ENCODE results near the gene TICRR.
"Not testable (repeated sequence)": the region's sequence is repeated elsewhere in the genome, so short reads cannot be mapped to it uniquely, and the experiment has no call there.

TICRR gene, protein sequence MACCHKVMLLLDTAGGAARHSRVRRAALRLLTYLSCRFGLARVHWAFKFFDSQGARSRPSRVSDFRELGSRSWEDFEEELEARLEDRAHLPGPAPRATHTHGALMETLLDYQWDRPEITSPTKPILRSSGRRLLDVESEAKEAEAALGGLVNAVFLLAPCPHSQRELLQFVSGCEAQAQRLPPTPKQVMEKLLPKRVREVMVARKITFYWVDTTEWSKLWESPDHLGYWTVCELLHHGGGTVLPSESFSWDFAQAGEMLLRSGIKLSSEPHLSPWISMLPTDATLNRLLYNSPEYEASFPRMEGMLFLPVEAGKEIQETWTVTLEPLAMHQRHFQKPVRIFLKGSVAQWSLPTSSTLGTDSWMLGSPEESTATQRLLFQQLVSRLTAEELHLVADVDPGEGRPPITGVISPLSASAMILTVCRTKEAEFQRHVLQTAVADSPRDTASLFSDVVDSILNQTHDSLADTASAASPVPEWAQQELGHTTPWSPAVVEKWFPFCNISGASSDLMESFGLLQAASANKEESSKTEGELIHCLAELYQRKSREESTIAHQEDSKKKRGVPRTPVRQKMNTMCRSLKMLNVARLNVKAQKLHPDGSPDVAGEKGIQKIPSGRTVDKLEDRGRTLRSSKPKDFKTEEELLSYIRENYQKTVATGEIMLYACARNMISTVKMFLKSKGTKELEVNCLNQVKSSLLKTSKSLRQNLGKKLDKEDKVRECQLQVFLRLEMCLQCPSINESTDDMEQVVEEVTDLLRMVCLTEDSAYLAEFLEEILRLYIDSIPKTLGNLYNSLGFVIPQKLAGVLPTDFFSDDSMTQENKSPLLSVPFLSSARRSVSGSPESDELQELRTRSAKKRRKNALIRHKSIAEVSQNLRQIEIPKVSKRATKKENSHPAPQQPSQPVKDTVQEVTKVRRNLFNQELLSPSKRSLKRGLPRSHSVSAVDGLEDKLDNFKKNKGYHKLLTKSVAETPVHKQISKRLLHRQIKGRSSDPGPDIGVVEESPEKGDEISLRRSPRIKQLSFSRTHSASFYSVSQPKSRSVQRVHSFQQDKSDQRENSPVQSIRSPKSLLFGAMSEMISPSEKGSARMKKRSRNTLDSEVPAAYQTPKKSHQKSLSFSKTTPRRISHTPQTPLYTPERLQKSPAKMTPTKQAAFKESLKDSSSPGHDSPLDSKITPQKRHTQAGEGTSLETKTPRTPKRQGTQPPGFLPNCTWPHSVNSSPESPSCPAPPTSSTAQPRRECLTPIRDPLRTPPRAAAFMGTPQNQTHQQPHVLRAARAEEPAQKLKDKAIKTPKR (N-terminal part only)

DNA sequence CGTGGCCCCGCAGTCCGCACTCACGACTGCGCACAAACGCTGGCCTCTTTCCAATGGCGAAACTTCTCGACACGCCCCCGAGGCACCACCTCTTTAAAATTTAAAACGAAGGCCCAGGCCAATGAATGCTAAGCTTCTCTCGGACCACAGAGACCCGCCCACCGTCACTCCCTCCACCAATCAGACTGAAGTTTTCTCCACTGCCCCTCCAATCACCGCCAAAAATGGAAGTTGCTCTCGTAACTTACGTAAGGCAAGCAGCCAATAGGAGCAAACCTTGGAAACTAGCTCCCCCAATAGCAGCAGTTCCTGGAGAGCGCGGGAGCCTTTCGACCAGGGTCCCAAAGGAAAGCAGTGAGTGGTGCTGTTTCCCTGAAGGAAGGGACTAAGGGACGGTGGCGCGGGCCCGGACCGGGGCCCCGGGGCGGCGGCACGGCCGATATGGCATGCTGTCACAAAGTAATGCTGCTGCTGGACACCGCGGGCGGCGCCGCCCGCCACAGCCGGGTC lies at the start of gene TICRR:
Gene TICRR, plus strand, starts transcription at position 324 of the 510 bp plus-strand sequence. Its CDS starts 118 bp downstream, at position 442.
- in situ Hi-C loops (cut with HindIII; ENCODE audit: low pct_unique_long_range_greater_than_20kb, low sequenced_read_pairs) = no loop called here
- peak; percentile 90 to 100 for DNase-seq (ENCODE audit: low read depth in 1 of 2, low spot score in 1 of 2)
- no peak for TF ChIP-seq JUND (IDR thresholded peaks at IDR 0.05; ENCODE audit: low read depth)

- in situ Hi-C loops (cut with HindIII; ENCODE audit: low pct_unique_long_range_greater_than_20kb, low sequenced_read_pairs) = no loop called here
- no peak for TF ChIP-seq JUND (IDR thresholded peaks at IDR 0.05; ENCODE audit: low read depth)
- no peak for DNase-seq (ENCODE audit: low read depth in 1 of 2, low spot score in 1 of 2)
Observed at GRCh38 chr15:89526181-89526580, 49.1 kb upstream of the TICRR start.

GRCh38 chr15:89526601-89527441 lies 48.4 kb upstream of the TICRR start:
- DNase-seq (ENCODE audit: low read depth in 1 of 2, low spot score in 1 of 2) = no peak
- no peak for TF ChIP-seq JUND (IDR thresholded peaks at IDR 0.05; ENCODE audit: low read depth)
- in situ Hi-C loops (cut with HindIII; ENCODE audit: low pct_unique_long_range_greater_than_20kb, low sequenced_read_pairs) = no loop called here

GRCh38 chr15:89528757-89529352 lies 46.4 kb upstream of the TICRR start:
- DNase-seq (ENCODE audit: low read depth in 1 of 2, low spot score in 1 of 2) = no peak
- TF ChIP-seq JUND (IDR thresholded peaks at IDR 0.05; ENCODE audit: low read depth) = no peak
- in situ Hi-C loops (cut with HindIII; ENCODE audit: low pct_unique_long_range_greater_than_20kb, low sequenced_read_pairs) = no loop called here

- no peak for DNase-seq (ENCODE audit: low read depth in 1 of 2, low spot score in 1 of 2)
- TF ChIP-seq JUND (IDR thresholded peaks at IDR 0.05; ENCODE audit: low read depth) = no peak
- in situ Hi-C loops (cut with HindIII; ENCODE audit: low pct_unique_long_range_greater_than_20kb, low sequenced_read_pairs) = no loop called here
Observed at GRCh38 chr15:89530976-89531375, 44.3 kb upstream of the TICRR start.

- peak in 1 of 2 experiments; percentile 28 for DNase-seq (ENCODE audit: low read depth in 1 of 2, low spot score in 1 of 2)
- in situ Hi-C loops (cut with HindIII; ENCODE audit: low pct_unique_long_range_greater_than_20kb, low sequenced_read_pairs) = no loop called here
- TF ChIP-seq JUND (IDR thresholded peaks at IDR 0.05; ENCODE audit: low read depth) = no peak
Observed at GRCh38 chr15:89531796-89532537, 43.3 kb upstream of the TICRR start.

DNA sequence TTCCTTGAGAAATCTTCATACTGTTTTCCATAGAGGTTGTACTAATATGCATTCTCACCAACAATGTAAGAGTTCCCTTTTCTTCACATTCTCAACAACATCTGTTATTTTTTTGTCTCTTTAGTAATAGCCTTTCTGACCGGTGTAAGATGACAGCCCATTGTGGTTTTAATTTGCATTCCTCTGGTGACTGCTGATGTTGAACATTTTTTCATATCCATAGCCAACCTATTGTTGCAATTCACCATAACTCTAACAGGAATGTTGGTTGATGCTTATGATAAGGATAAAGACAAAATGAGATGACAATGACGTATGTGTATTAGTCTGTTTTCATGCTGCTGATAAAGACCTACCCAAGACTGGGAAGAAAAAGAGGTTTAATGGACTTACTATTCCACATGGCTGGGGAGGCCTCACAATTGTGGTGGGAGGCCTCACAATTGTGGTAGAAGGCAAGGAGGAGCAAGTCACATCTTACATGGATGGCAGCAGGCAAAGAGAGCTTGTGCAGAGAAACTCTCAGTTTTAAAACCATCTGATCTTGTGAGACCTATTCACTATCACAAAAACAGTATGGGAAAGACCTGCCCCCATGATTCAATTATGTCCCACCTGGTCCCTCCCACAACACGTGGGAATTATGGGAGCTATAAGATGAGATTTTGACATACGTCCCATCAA lies 41.3 kb upstream of the TICRR start:
- in situ Hi-C loops (cut with HindIII; ENCODE audit: low pct_unique_long_range_greater_than_20kb, low sequenced_read_pairs) = no loop called here
- no peak for TF ChIP-seq JUND (IDR thresholded peaks at IDR 0.05; ENCODE audit: low read depth)
- DNase-seq (ENCODE audit: low read depth in 1 of 2, low spot score in 1 of 2) = no peak

DNA sequence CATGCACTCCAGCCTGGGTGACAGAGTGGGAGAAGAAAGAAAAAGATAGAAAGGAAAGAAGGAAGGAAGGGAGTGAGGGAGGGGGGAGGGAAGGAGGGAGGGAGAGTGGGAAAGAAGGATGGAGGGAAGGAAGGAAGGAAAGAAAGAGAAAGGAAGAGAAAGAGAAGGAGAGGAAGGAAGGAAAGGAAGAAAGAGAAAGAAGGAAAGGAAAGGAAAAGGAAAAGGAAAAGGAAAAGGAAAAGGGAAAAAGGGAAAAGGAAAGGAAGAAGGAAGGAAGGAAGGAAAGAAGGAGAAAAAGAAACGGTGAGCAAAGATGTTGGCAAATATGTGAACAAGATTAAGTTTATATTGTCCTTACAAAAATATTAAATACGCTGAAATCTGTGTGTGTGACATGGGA lies 36.2 kb upstream of the TICRR start:
- in situ Hi-C loops (cut with HindIII; ENCODE audit: low pct_unique_long_range_greater_than_20kb, low sequenced_read_pairs) = no loop called here
- no peak for TF ChIP-seq JUND (IDR thresholded peaks at IDR 0.05; ENCODE audit: low read depth)
- no peak for DNase-seq (ENCODE audit: low read depth in 1 of 2, low spot score in 1 of 2)

GRCh38 chr15:89542369-89542768 lies 32.9 kb upstream of the TICRR start:
- no peak for TF ChIP-seq JUND (IDR thresholded peaks at IDR 0.05; ENCODE audit: low read depth)
- in situ Hi-C loops (cut with HindIII; ENCODE audit: low pct_unique_long_range_greater_than_20kb, low sequenced_read_pairs) = no loop called here
- no peak for DNase-seq (ENCODE audit: low read depth in 1 of 2, low spot score in 1 of 2)

GRCh38 chr15:89543389-89543788 lies 31.9 kb upstream of the TICRR start:
- TF ChIP-seq JUND (IDR thresholded peaks at IDR 0.05; ENCODE audit: low read depth) = no peak
- DNase-seq (ENCODE audit: low read depth in 1 of 2, low spot score in 1 of 2) = peak in 1 of 2 experiments; percentile 4
- in situ Hi-C loops (cut with HindIII; ENCODE audit: low pct_unique_long_range_greater_than_20kb, low sequenced_read_pairs) = no loop called here

- DNase-seq (ENCODE audit: low read depth in 1 of 2, low spot score in 1 of 2); in situ Hi-C loops (cut with HindIII; ENCODE audit: low pct_unique_long_range_greater_than_20kb, low sequenced_read_pairs): not testable (repeated sequence)
Observed at GRCh38 chr15:89549138-89549537, 26.1 kb upstream of the TICRR start.

Measured in T47D (cell line).